Adrenal gland (tissue), 12 donors: Measurements from ENCODE around the gene DOCK11. TPM values are rescaled to one million over a fixed set of nuclear protein-coding genes. Genes with fewer than 3 reads are reported as not detected.
A peak's percentile ranks its signal among the peaks of the same experiment; 100 is the strongest.

Experiments
- DNase-seq, 7 donors: peaks; one replicate each; pipeline ENCODE4 v3.0.0-alpha.2; 2019 to 2020
- H3K27ac ChIP-seq, 5 donors: fragments of 200-600 bp; sonication (generic) in 4 of 5; 1 replicate in 3 of 5; 2 replicates in 2 of 5; pipeline versions ENCODE4 v1.5.1 to v1.8.0; 2016 to 2020; ENCODE audit warnings: mild to moderate bottlenecking in 1 of 5
- H3K27me3 ChIP-seq: fragments of 200-600 bp; 2 replicates; pipeline ENCODE4 v1.8.0; 2021
- H3K36me3 ChIP-seq, 2 donors: fragments of 200-600 bp; replicated peaks in 1 of 2; 1 replicate in 1 of 2; 2 replicates in 1 of 2; pipeline versions ENCODE4 v1.5.1 to v1.8.0; 2018 to 2022
- H3K4me1 ChIP-seq, 2 donors: fragments of 200-600 bp; replicated peaks in 1 of 2; 1 replicate in 1 of 2; 2 replicates in 1 of 2; pipeline versions ENCODE4 v1.5.1 to v1.8.0; 2018 to 2021
- H3K4me3 ChIP-seq, 4 donors: fragments of 200-600 bp; sonication (generic) in 3 of 4; one replicate each; pipeline ENCODE4 v1.5.1; 2016 to 2018
- H3K9me3 ChIP-seq, 3 donors: fragments of 200-600 bp; sonication (generic) in 1 of 3; replicated peaks in 1 of 3; 1 replicate in 2 of 3; 2 replicates in 1 of 3; pipeline versions ENCODE4 v1.5.1 to v1.8.0; 2016 to 2021
- POLR2A ChIP-seq, 2 donors: fragments of 450-650 bp; IDR thresholded peaks; one replicate each; pipeline ENCODE4 v1.6.1; 2017; ENCODE audit warnings: antibody characterized with exemption in 2 of 2, mild to moderate bottlenecking in 2 of 2, moderate library complexity in 1 of 2
- WGBS, 4 donors: extraction: QIAGEN DNeasy Blood & Tissue Kit in 2 of 4; methylation state at CpG; one replicate each; pipeline versions ENCODE4 v1.1.5 to v1.1.7; 2013 to 2017; 5-methylcytosine and 5-hydroxymethylcytosine counted together
- intact Hi-C, 2 donors: fragments of 100-400 bp; cut with DNase I; formaldehyde crosslinking; loops; one replicate each; pipeline versions ENCODE4 v1.14.1 to v1.15.0; 2022 to 2023
- polyA plus RNA-seq, 3 donors: library from polyadenylated mRNA; stranded (reverse); fragments of 200-250 nt in 2 of 3; fragments of 350-450 nt in 1 of 3; fragmentation: Illumina TruSeq in 1 of 3; extraction: RNeasy Lipid Tissue Mini Kit (QIAGEN cat#74804) in 1 of 3; gene quantifications; one replicate each; pipeline ENCODE4 v1.2.3, GENCODE V29; 2013 to 2014
- total RNA-seq, 9 donors: library from RNA; depleted of rRNA in 4 of 9; stranded (reverse); fragments of >200 nt in 4 of 9; fragments of 120-200 nt in 1 of 9; fragmentation: NEBNext Ultra II Directional in 1 of 9; extraction: Animal tissue kit (Norgen Biotek cat#: 25700) in 1 of 9; gene quantifications; one replicate each; pipeline versions ENCODE4 v1.1.0 to v1.2.4, GENCODE V29; 2013 to 2023
- TF ChIP-seq, protein P1 (sequence below), 6 experiments: fragments of 450-650 bp in 4 of 6; fragments of 200-600 bp in 2 of 6; sonication (generic) in 1 of 6; IDR thresholded peaks; 1 replicate in 5 of 6; 2 replicates in 1 of 6; pipeline versions ENCODE4 v1.5.1 to v1.8.0; 2016 to 2021; ENCODE audit warnings: antibody characterized with exemption in 6 of 6, mild to moderate bottlenecking in 2 of 6, moderate library complexity in 1 of 6
- donor health status: healthy with polysubstance abuse.
- donor health status: Bipolar disorder and iron deficiency.
- donor health status: DM: yes; HTN: yes; CAD: no.
- donor health status: DM: no; HTN: no; CAD: no.
- donor health status: DM: no; HTN: no; CAD: no.
- donor health status: DM: yes; HTN: yes; CAD: no.

Gene DOCK11
- total and polyA plus RNA-seq, 12 donors, result 4.8 to 28.1 (median 13.2) TPM

DNA sequence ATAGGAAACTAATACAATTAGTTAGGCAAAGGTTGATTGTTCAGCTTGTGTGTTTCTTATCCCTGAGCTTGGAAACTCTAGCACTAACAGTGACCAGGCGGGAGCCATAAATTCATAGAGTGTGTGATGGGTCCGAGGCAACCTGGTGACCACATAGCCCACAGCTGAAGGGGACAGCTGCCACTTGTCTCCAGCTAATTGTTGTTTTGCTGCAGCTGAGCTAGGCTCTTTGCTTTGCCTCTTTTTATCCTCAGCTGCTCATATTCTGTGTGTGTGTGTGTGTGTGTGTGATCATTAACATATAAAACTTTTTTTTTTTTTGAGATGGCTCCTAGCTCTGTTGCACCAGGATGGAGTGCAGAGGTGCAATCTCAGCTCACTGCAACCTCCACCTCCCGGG is 53.2 kb downstream of the DOCK11 start:
- Histone ChIP-seq H3K27ac (no peak overlapping the region), H3K9me3 (no peaks in the 10 kb centered on the region), H3K4me1 (peaks cover 5 to 9% of the 10 kb centered on the region in 2 donors), H3K36me3 (no peaks in the 10 kb centered on the region), H3K4me3 (no peak overlapping the region), H3K27me3 (no peaks in the 10 kb centered on the region)
- no peak for DNase-seq
- TF ChIP-seq, protein P1, sequence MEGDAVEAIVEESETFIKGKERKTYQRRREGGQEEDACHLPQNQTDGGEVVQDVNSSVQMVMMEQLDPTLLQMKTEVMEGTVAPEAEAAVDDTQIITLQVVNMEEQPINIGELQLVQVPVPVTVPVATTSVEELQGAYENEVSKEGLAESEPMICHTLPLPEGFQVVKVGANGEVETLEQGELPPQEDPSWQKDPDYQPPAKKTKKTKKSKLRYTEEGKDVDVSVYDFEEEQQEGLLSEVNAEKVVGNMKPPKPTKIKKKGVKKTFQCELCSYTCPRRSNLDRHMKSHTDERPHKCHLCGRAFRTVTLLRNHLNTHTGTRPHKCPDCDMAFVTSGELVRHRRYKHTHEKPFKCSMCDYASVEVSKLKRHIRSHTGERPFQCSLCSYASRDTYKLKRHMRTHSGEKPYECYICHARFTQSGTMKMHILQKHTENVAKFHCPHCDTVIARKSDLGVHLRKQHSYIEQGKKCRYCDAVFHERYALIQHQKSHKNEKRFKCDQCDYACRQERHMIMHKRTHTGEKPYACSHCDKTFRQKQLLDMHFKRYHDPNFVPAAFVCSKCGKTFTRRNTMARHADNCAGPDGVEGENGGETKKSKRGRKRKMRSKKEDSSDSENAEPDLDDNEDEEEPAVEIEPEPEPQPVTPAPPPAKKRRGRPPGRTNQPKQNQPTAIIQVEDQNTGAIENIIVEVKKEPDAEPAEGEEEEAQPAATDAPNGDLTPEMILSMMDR (IDR thresholded peaks at IDR 0.05), result no peak
- TF ChIP-seq POLR2A (IDR thresholded peaks at IDR 0.05), result no peak
- intact Hi-C loops, result no loop called here
- WGBS, 4 donors, result 70 to 95% (median 86%) methylated on average over 3 of the region's 3 CpGs

DNA sequence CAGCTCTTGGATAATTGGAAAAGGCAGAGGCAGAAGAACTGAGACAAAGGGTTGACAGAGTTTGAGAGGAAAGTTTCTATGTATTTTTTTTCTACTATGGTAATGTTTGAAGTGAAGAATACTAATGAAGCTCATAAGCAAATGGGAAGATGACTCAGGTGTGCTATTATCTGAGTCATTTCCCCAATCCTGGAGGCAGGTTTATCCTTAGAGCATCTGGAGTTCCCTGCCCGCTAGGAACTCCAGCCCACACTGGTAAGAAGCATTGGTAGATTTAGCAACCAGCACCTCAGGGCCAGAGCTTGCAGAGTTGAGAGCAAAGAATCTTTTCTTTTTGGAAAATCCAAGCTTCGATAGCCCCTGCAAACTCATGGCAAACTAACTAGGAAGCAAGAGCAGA is 55.2 kb downstream of the DOCK11 start:
- whole genome bisulfite sequencing, 4 donors, result 71 to 93% (median 82%) methylated on average over 2 of the region's 2 CpGs; no CpG with 5 or more reads in 1 of the 4 donors

DNA sequence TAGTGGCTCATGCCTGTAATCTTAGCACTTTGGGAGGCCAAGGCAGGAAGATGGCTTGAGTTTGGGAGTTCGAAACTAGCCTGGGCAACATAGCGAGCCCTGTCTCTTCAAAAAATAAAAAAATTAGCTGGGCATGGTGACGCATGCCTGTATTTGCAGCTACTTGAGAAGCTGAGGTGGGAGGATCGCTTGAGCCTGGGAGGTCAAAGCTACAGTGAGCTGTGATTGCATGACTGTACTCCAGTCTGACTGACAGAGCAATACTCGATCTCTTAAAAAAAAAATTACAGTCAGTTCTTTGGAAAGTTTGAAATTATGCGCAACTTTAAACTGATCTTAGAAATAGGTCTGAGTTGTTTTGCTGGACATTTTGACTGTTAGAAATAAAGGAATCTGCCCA is 55.8 kb downstream of the DOCK11 start:
- 88 to 95% (median 92%) methylated on average over 6 of the region's 6 CpGs for WGBS, 4 donors
- no peak for TF ChIP-seq POLR2A (IDR thresholded peaks at IDR 0.05)
- TF ChIP-seq, protein P1 (IDR thresholded peaks at IDR 0.05), result no peak
- intact Hi-C loops, result no loop called here

More for the DNA sequence above, 55.2 kb downstream of the DOCK11 start:
- DNase-seq, result no peak
- Histone ChIP-seq H3K9me3 (no peaks in the 10 kb centered on the region), H3K4me3 (no peak overlapping the region), H3K36me3 (no peaks in the 10 kb centered on the region), H3K27ac (no peak overlapping the region), H3K27me3 (peaks cover 3% of the 10 kb centered on the region), H3K4me1 (peaks cover 5 to 9% of the 10 kb centered on the region in 2 donors)
- TF ChIP-seq, protein P1 (IDR thresholded peaks at IDR 0.05), result no peak
- intact Hi-C loops, result no loop called here

DNA sequence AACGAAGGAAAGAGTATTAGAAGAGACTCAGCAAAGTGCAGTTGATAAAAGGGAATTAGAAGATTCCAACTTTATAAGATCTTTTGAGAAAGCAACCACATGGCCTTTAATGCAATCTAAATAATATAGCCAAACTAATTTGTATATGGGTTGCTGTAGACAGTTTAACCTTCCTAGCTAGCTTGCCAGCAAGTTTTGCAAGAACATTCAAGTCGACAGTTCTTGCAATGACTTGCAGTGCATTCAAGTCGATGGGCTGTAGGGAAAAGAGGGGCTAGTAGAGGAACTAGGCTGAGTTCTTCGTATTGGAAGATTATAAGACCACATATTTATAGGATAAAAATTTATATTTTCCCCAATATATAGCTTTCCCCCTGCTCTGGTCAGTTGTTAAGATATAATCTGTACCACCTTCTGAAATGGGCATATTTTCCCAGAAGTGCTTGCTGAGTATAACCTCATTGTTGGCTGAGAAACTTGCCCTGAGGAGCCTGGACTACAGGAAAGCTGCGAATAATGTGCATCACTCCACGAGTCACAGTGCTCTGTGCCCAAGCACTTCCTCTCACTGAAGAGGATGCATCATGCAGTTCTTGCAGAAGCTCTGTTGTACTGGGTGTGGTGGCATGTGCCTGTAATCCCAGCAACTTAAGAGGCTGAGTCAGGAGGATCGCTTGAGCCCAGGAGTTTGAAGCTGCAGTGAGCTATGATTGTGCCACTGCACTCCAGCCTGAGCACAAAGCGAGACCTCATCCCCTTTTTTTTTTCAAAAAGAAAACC is 56.7 kb downstream of the DOCK11 start:
- DNase-seq, result peak in 4 of 7 donors; percentile 27 to 44 (median 30)

More for the DNA sequence above, 55.8 kb downstream of the DOCK11 start:
- H3K27me3 ChIP-seq, result peaks cover 9% of the 10 kb centered on the region
- no peak overlapping the region for H3K4me3 ChIP-seq
- H3K9me3 ChIP-seq, result no peaks in the 10 kb centered on the region
- no peak for DNase-seq
- H3K4me1 ChIP-seq, result peaks cover 5 to 9% of the 10 kb centered on the region in 2 donors
- H3K36me3 ChIP-seq, result no peaks in the 10 kb centered on the region
- no peak overlapping the region for H3K27ac ChIP-seq

More for the DNA sequence above, 56.7 kb downstream of the DOCK11 start:
- Histone ChIP-seq H3K9me3 (no peaks in the 10 kb centered on the region), H3K27me3 (peaks cover 9% of the 10 kb centered on the region), H3K36me3 (no peaks in the 10 kb centered on the region), H3K4me3 (no peak overlapping the region), H3K27ac (no peak overlapping the region), H3K4me1 (peaks cover 5 to 9% of the 10 kb centered on the region in 2 donors)
- intact Hi-C loops, result no loop called here
- 59 to 77% (median 67%) methylated on average over 5 to 8 of the region's 8 CpGs for WGBS, 4 donors
- TF ChIP-seq POLR2A (IDR thresholded peaks at IDR 0.05), result no peak
- TF ChIP-seq, protein P1 (IDR thresholded peaks at IDR 0.05), result no peak
